Heart left ventricle (tissue), 16 donors: ENCODE data around the gene C11orf54. TPM values are rescaled to one million over a fixed set of nuclear protein-coding genes. Genes with fewer than 3 reads are reported as not detected.

Experiments used
- ATAC-seq, 4 donors: fragments of 200-7000 bp; cut with Tn5 transposase; one replicate each; pipeline ENCODE4 v1.9.1; 2020 to 2022; ENCODE audit warnings: moderate library complexity in 4 of 4, mild to moderate bottlenecking in 3 of 4, moderate number of reproducible peaks in 1 of 4
- DNase-seq, 5 donors: peaks; one replicate each; pipeline ENCODE4 v3.0.0-alpha.2; 2020
- H3K27ac ChIP-seq, 12 donors: fragments of 200-600 bp; sonication (generic) in 4 of 12; one replicate each; pipeline versions ENCODE4 v1.5.0 to v1.8.0; 2016 to 2022; ENCODE audit warnings: mild to moderate bottlenecking in 2 of 12
- H3K27me3 ChIP-seq, 9 donors: fragments of 200-600 bp; sonication (generic) in 2 of 9; one replicate each; pipeline versions ENCODE4 v1.5.1 to v1.8.0; 2016 to 2022; ENCODE audit warnings: mild to moderate bottlenecking in 3 of 9
- H3K36me3 ChIP-seq, 9 donors: fragments of 200-600 bp; sonication (generic) in 2 of 9; one replicate each; pipeline versions ENCODE4 v1.5.0 to v1.8.0; 2018 to 2022; ENCODE audit warnings: mild to moderate bottlenecking in 2 of 9
- H3K4me1 ChIP-seq, 12 donors: fragments of 200-600 bp; sonication (generic) in 4 of 12; one replicate each; pipeline versions ENCODE4 v1.5.0 to v1.8.0; 2016 to 2022; ENCODE audit warnings: mild to moderate bottlenecking in 3 of 12
- H3K4me3 ChIP-seq, 12 donors: fragments of 200-600 bp; sonication (generic) in 4 of 12; one replicate each; pipeline versions ENCODE4 v1.5.0 to v1.8.0; 2017 to 2022; ENCODE audit warnings: mild to moderate bottlenecking in 9 of 12, moderate library complexity in 4 of 12
- H3K9me3 ChIP-seq, 12 donors: fragments of 200-600 bp; sonication (generic) in 4 of 12; one replicate each; pipeline versions ENCODE4 v1.5.0 to v1.8.0; 2016 to 2022; ENCODE audit warnings: mild to moderate bottlenecking in 1 of 12
- CTCF ChIP-seq, 12 donors: fragments of 200-600 bp; sonication (generic) in 4 of 12; IDR thresholded peaks; one replicate each; pipeline versions ENCODE4 v1.5.0 to v1.8.0; 2018 to 2022; ENCODE audit warnings: antibody characterized with exemption in 12 of 12, mild to moderate bottlenecking in 5 of 12
- POLR2A ChIP-seq, 2 donors: fragments of 450-650 bp; IDR thresholded peaks; one replicate each; pipeline ENCODE4 v1.6.1; 2017; ENCODE audit warnings: antibody characterized with exemption in 2 of 2, mild to moderate bottlenecking in 2 of 2, moderate library complexity in 2 of 2
- WGBS, 4 donors: extraction: QIAGEN DNeasy Blood & Tissue Kit in 2 of 4; methylation state at CpG; one replicate each; pipeline versions ENCODE4 v1.1.5 to v1.1.7; 2013 to 2018; 5-methylcytosine and 5-hydroxymethylcytosine counted together
- intact Hi-C, 10 donors: fragments of 100-400 bp; cut with DNase I; formaldehyde crosslinking; loops; one replicate each; pipeline versions ENCODE4 v1.11.1 to v1.14.2; 2022
- polyA plus RNA-seq, 2 donors: library from polyadenylated mRNA; stranded (reverse); fragments of 200-250 nt; gene quantifications; one replicate each; pipeline ENCODE4 v1.2.3, GENCODE V29; 2013
- total RNA-seq, 9 donors: library from RNA; depleted of rRNA in 2 of 9; stranded (reverse); fragments of >200 nt in 2 of 9; fragmentation: NEBNext Ultra II Directional in 3 of 9; extraction: Animal tissue kit (Norgen Biotek cat#: 25700) in 3 of 9; gene quantifications; one replicate each; pipeline versions ENCODE4 v1.1.0 to v1.2.4, GENCODE V29; 2016 to 2023
- donor health status: ischemic (EF 13 %, LVEDD 7.1; RV severe dilation, severe dysfunction).
- donor health status: healthy with polysubstance abuse.
- donor health status: DM: no; HTN: yes; CAD: no.
- donor health status: DM: no; HTN: no; CAD: no.
- donor health status: ischemic (EF 25% LVEDD 6.9; RV normal size, moderate dysfunction).
- donor health status: ischemic (EF 25% LVEDD 5.7; RV mildly dilated, moderate dysfunction).
- donor health status: healthy.
- donor health status: DM: yes; HTN: yes; CAD: no.
- donor health status: ischemic (EF 35%, LVEDD 5.7; RV mildly dilated, moderate dysfunction).
- donor health status: nonischemic (EF 11% LVEDD 7.7; RV severe dilation, severe dysfunction).
- donor health status: DM: yes; HTN: yes; CAD: no.
- donor health status: PGD.
- donor health status: ischemic (EF 29% LVEDD 5.4; RV normal size, mild dysfunction).
- donor health status: nonischemic (EF 23%, LVEDD 6.1; RV moderate dilation, normal function).

Gene C11orf54
- total and polyA plus RNA-seq, 11 donors, result 17.2 to 46.2 (median 26.0) TPM

DNA sequence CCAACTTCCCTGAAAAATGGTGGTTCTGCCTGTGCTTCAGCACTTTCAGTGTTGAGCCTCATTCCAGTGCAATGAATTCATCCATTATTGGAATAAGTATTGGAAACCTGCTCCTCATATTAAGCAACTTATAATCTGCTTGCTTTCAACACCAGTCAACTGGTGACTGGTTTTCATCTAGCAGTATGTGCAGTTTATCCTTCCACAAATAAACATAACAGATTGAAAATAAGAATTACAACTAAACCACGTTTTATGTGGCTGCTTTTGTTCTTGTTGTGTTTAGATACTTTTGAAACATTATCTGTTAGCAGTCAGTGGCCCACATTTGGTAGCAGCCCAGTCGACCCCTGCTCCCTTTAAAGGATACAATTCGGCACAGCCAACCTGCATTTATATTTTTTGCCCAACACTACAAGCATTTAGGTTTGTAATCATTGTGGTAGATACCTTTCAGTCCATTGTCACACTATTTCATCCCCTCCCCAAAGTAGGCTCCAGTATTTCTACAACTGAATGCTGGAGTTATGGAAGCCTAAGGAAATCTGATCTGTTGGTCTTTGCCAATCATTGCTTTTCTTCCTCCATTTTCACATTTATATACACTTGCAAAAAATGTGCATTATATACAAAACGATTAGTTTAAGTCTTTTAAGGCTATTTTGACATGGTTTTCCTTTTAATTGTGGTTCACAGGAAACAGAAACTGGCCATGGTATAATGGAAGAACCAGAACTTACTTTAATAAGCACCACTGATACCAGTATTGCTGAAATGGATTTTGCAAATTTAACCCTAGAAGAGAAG is 13.3 kb upstream of the C11orf54 start:
- ATAC-seq (peak in 1 of 4 donors; percentile 15), DNase-seq (no peak)
- intact Hi-C loops, result no loop called here
- no peaks in the 10 kb centered on the region for H3K9me3 ChIP-seq
- H3K27me3 ChIP-seq, result no peaks in the 10 kb centered on the region
- H3K27ac ChIP-seq, result no peak overlapping the region
- 51 to 56% (median 54%) methylated on average over 4 of the region's 4 CpGs for WGBS, 4 donors
- H3K4me3 ChIP-seq, result no peak overlapping the region
- H3K4me1 ChIP-seq, result peaks cover 0 to 6% (median 0%) of the 10 kb centered on the region in 12 donors
- no peak for TF ChIP-seq POLR2A (IDR thresholded peaks at IDR 0.05)
- no peak for TF ChIP-seq CTCF (IDR thresholded peaks at IDR 0.05)
- peaks cover 0 to 100% (median 94%) of the 10 kb centered on the region in 9 donors for H3K36me3 ChIP-seq

DNA sequence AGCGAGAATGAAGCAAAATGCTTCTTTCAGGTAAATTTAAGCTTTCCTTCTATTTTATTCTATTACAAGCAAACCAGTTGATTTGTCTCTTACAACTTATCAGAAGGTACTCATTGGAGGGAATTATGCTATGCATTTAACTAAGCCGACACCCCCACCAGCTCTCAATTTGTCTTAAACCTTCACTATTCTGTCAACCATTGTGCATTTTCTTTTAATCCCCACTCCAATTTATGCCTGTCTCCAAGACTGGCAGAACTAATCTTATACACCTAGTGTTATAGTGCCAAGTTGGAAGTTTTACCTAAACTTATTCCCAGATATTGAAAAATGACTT is 12.7 kb upstream of the C11orf54 start:
- ATAC-seq, result no peak
- DNase-seq, result no peak
- TF ChIP-seq CTCF (IDR thresholded peaks at IDR 0.05) (no peak), POLR2A (IDR thresholded peaks at IDR 0.05) (no peak)
- WGBS, 4 donors, result 95 to 97% (median 96%) methylated on average over 2 of the region's 2 CpGs
- H3K36me3 ChIP-seq, result peaks cover 0 to 100% (median 94%) of the 10 kb centered on the region in 9 donors
- intact Hi-C loops, result no loop called here
- no peak overlapping the region for H3K4me3 ChIP-seq
- H3K9me3 ChIP-seq, result no peaks in the 10 kb centered on the region
- peaks cover 0 to 8% (median 0%) of the 10 kb centered on the region in 12 donors for H3K4me1 ChIP-seq
- no peaks in the 10 kb centered on the region for H3K27me3 ChIP-seq
- H3K27ac ChIP-seq, result no peak overlapping the region

DNA sequence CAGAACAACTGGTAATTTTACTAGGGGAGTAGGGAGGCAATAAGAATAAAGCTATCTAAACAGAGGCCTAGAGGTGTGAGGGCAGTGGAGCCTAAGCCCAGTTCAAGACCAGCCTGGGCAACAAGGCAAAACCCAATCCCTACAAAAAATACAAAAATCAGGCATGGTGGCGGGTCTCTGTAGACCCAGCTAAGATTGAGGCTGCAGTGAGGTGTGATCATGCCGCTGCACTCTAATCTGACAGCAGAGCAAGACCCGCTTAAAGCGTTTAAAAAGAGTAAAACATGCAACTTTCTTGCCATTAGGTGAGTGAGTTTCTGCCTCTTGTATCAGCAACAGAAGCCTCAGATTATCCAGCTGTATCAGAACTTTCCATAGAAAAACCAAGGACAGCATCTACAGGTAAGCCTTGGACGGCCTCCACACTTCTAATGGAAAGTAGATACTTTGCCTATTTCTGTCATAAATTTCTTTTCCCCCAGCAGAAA is 12.3 kb upstream of the C11orf54 start:
- 89 to 96% (median 94%) methylated on average over 5 of the region's 5 CpGs for WGBS, 4 donors
- H3K9me3 ChIP-seq, result no peaks in the 10 kb centered on the region
- H3K4me3 ChIP-seq, result no peak overlapping the region
- H3K27ac ChIP-seq, result no peak overlapping the region
- no peaks in the 10 kb centered on the region for H3K27me3 ChIP-seq
- H3K36me3 ChIP-seq, result peaks cover 0 to 100% (median 96%) of the 10 kb centered on the region in 9 donors
- DNase-seq (no peak), ATAC-seq (peak in 2 of 4 donors; percentile 20 to 21)
- peaks cover 0 to 12% (median 0%) of the 10 kb centered on the region in 12 donors for H3K4me1 ChIP-seq
- intact Hi-C loops, result no loop called here
- TF ChIP-seq CTCF (IDR thresholded peaks at IDR 0.05) (no peak), POLR2A (IDR thresholded peaks at IDR 0.05) (no peak)
